ENCODE measurements around the gene GABARAP.

GABARAP gene

DNA sequence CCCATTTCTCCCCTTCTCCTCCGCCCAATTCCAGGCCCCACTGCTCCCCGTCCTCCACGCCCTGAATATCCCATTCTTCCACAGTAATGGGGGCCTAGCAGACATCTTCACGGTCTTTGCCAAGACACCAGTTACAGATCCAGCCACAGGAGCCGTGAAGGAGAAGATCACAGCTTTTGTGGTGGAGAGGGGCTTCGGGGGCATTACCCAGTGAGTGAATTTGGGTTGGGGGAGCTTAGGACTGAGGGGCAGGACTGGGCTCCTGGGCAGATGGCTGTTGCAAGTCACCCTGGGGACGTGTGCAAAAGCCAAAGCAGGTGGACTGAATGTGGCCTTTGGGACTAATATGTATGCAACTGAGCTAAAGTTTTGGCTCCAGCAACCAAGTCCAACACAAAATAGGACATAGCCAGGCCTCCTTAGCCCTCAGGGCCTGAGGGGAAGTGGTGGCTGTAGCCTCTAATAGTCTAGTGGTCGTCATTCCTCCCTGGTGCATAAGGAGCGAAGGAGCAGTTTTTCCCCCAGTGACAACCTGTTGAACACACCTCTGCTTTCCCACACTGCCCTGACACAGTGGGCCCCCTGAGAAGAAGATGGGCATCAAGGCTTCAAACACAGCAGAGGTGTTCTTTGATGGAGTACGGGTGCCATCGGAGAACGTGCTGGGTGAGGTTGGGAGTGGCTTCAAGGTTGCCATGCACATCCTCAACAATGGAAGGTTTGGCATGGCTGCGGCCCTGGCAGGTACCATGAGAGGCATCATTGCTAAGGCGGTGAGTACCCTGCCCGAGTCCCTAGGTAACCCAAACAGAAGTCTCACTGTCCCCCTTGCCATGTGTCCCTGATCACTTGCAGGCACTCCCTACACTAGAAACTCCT lies 19.9 kb downstream of the GABARAP start:
- DNase-seq (ENCODE audit: low read depth): no peak

DNA sequence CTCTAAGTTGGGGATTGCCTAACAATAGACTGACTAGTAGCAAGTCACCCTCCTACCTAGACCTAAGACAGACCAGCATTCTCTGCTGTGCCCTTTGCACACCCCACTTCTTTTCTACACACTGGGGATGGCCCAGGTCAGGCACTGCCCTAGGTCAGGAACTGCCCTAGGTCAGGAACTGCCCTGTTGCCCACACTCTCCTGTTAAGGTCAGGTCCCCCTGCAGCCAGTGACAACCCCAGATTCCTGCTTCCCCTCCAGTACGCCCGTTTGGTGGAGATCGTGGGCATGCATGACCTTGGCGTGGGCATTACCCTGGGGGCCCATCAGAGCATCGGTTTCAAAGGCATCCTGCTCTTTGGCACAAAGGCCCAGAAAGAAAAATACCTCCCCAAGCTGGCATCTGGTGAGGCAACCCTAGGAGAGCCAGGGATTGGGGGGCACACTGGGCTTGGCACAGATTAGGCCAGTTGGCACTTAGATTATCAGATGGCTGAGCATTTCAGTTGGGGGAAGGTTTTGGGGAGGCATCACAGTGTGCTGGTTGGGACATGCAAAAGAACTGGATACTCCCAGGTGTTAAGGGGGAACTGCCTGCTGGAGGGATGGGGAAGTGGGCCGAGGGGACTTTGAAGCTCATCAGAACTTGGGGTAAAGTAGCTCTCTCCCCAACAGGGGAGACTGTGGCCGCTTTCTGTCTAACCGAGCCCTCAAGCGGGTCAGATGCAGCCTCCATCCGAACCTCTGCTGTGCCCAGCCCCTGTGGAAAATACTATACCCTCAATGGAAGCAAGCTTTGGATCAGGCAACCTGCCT lies 20.8 kb downstream of the GABARAP start:
- DNase-seq (ENCODE audit: low read depth): no peak

DNA sequence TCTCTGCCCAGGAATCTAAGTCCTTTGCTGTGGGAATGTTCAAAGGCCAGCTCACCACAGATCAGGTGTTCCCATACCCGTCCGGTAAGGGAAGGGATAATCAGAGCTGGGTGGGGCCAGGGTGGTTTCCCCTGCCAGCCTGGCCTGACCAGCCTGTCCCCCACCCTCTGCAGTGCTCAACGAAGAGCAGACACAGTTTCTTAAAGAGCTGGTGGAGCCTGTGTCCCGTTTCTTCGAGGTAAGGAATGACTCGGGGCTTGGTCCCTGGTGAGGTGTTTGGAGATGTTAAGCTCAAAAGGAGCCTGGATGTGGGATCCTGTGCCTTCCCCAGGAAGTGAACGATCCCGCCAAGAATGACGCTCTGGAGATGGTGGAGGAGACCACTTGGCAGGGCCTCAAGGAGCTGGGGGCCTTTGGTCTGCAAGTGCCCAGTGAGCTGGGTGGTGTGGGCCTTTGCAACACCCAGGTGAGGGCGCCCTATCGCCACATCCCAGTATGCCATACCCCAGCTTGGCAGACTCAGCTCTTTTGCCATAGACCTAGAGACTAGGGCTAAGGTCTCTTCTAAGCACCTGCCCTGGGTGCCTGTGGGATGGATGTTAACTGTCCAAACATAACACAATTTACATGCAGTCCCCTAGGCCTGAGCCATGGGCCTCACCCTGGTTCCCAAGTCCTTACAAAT lies 21.5 kb downstream of the GABARAP start:
- peak; percentile 41 for DNase-seq (ENCODE audit: low read depth)

DNA sequence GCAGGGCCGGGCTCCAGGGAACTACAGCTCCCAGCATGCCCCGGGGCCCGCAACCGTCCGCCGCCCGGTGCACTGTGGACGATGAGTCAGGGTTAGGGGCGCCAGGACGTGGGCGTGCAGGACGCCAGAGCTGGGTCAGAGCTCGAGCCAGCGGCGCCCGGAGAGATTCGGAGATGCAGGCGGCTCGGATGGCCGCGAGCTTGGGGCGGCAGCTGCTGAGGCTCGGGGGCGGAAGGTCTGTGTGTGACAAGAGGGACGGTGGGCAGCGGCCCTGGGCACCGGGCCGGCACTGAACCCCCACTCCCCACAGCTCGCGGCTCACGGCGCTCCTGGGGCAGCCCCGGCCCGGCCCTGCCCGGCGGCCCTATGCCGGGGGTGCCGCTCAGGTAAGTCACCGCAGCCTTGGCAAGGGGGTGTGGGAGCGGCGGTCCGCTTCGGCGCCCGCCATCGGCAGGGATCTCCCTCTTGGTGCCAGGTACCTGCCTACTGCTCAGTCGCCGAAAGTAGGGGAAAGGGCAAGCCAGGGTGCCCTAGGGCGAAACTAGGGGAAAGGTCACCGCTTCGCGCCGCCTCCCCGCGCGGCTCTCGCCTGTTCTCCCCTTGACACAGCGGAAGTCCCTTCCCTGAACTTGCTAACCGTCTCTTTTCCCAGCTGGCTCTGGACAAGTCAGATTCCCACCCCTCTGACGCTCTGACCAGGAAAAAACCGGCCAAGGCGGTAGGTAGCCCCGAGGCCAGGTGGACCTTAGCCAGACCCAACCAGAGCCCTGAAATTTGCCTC lies 22.2 kb downstream of the GABARAP start, which contains the start of the genes ACADVL and DLG4:
TSS of gene ACADVL (plus strand) at position 127 of the 781 bp plus-strand sequence. CDS start at position 174, 47 bp downstream.
TSS of gene DLG4 (minus strand) at position 25 of the 781 bp plus-strand sequence.
- peak; percentile 66 for DNase-seq (ENCODE audit: low read depth)

DNA sequence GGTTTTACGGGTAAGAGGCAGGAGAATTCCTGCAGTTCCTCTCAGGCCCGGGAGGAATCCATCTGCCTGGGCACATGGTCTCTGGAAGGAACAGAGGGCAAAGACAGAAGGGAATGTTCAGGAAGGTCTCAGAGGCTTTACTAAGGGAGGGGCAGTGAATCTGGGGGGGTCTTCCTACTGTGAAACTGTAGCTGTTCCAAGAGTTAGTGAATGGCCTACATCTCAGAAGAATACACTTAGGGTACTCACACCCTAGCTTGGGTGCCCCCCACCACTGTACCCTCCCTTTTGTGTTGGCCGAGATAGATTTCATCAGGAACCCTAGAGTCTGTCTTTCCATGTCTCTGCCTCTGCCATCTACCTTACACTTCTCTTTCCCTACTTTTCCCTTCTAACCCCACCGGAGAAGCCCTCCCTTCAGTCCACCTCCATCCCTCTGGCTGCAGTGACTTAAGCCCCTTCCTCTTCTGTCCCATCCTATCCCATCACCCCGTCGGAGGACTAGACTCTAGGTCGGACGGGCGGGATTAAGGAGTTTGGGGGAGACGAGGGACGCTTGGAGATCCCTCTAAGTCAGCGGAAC lies 22.9 kb downstream of the GABARAP start:
- DNase-seq (ENCODE audit: low read depth): no peak

DNA sequence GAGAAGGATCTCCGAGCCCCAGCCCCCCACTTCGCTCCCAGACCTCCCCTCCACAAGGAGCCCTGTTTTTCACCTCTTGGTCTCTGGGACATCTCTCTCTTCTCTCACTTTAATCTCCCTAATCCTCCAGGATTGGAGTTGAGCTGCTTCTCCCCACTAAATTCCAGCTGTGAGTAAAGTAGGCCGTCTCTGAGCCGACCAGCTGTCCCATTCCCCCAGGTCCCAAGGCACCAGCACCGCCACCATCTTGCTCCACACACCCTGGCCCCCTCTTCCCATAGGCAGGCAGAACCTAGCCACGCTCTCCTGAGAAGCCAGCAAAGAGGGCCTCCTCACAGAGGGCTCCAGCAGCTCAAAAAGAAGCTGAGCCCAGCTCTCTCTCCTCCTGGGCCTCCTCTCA lies 23.5 kb downstream of the GABARAP start:
- no peak for DNase-seq (ENCODE audit: low read depth)

DNA sequence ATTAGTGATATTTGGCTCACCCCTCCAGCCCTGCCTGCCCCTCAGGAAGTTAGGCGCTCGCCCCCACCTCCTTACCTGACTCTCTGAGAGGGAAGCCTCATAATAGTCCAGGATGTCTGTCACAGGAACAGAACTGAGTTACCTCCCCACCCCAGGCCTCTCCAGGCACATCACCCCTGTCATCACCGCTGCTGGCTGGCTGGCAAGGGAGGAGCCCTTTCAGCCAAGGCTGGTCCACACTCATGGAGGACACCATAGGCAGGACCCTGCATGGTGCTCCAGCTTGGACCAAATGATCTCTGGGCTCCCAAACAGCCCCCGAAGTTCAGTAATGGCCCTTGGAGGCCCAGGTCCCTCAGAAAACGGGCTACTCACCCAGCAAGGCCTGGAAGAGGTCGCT lies 24.1 kb downstream of the GABARAP start:
- no peak for DNase-seq (ENCODE audit: low read depth)

DNA sequence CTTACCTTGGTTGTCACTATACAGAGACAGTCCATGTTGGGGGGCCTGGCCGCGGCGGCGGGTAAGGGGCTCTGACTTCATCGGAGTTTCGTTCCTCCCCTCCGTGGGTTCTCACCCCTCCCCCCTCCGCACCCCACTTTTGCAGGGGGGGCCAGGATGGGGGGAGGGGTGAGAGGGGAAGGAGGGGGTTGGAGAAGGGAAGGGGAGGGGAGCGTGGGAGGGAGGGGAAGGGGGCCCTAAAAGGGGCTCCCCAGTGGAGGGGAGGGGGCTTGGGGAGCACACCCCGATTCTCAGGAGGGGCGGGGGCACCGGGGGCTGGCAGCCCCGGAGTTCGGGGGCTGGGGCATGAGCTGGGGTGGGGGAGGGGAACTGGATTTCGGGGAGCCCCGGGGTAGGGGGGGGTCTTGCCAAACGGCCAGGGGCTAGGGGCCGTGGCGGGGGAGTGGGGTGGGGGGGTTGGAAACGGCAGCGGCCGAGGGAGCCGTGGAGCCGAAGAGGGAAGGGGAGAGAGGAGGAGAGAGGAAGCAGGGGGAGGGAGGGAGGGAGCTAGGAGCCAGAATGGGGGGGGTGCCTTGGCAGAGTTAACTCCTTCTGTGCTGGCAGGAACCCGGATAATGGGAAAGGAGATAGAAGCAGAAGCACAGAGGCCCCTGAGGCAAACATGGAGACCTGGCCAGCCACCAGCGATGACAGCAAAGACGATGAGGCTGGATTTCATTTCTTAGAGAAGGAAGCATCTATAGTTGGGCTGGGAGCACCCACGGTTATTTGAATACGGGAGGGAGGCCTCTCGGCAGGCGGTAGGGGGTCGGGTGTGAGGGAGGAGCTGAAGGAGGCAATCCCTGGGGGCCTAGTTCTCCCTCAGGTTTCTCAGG lies 24.9 kb downstream of the GABARAP start:
- no peak for DNase-seq (ENCODE audit: low read depth)

DNA sequence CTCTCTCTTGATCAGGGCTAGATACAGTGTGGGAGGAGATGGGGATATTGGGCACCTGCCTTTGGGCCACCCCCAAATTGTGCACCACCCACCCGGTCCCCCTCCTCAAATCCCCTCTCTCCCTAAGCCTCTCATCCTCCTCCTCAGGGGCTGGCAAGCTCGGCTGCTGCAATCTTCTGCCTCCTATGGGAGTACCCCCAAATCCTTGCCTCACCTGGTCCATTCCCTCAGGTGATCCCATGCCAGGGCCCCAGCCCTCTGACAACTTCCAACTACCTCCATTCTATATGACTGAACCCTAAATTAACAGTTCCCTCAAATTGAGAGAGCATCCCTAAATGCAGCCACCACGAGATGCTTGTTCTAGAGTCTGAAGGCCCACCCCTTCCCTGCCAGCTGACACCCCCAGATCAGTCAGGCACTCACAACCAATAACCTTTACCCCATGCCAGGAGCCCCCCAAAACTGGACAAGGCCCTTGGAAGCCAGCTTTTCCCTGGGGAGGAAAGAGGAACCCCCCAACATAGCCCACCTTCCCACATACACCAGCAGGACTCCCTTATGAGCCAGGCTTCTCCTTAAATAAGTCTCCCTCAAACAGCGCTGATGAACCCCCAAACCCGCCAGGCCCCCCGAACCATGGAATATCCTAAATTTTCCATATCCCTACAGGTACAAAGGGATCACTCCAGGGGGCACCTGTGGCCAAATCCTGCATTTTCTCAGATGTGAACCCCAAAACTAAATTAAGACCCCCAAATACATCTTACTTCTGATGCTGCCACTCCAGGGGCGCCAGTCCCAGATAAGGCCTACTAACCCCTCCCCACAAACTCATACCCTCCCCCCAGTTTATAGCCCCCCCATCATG lies 25.8 kb downstream of the GABARAP start:
- no peak for DNase-seq (ENCODE audit: low read depth)

DNA sequence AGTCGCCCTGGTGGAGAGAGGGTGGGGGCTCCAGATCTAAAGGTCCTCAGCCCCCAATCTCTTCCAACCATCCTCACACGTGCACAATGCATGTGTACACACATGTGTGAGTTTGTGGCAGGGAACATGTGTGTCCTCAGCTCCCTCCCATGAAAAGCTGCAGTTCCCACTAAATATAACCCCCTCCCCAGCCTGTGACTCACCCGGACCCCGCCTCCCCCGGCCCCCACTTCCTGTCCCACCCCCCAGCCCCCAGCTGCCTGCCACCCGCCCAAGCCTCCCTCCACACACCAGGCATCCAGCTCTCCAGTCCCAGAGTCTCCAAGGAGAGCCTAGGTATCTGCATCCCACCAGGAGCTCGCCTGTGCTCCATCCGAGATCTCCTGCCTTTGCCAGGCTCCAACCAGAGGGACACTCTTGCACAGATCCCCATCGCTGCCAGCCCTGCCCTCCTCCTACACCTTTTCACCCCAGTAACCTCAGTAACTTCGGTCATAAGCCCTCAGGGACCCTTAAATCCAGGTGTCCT lies 26.5 kb downstream of the GABARAP start:
- DNase-seq (ENCODE audit: low read depth): no peak

DNA sequence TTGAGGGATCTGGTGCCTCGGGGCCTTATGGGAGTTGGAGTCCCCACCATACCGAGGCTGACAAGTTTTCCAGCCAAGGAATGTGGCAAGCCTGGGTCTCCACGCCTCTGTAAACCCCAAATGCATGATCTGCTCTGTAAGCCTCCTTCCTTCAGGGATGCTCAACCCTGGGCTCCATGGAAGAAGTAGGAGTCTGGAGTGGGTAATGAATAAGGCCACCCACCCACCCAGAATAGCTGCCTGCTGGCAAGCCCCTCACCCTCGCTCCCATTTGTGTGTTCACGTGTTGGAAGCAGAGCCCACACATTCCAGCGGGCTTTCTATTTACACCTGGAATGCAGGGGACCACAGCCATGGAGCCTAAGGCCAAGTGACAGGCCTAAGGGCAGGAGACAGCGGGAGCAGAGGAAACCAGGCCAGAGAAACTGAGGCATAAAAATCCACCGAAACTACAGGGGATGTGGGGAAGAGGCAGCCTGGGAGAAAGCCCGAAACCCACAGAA lies 27.1 kb downstream of the GABARAP start:
- DNase-seq (ENCODE audit: low read depth): no peak

DNA sequence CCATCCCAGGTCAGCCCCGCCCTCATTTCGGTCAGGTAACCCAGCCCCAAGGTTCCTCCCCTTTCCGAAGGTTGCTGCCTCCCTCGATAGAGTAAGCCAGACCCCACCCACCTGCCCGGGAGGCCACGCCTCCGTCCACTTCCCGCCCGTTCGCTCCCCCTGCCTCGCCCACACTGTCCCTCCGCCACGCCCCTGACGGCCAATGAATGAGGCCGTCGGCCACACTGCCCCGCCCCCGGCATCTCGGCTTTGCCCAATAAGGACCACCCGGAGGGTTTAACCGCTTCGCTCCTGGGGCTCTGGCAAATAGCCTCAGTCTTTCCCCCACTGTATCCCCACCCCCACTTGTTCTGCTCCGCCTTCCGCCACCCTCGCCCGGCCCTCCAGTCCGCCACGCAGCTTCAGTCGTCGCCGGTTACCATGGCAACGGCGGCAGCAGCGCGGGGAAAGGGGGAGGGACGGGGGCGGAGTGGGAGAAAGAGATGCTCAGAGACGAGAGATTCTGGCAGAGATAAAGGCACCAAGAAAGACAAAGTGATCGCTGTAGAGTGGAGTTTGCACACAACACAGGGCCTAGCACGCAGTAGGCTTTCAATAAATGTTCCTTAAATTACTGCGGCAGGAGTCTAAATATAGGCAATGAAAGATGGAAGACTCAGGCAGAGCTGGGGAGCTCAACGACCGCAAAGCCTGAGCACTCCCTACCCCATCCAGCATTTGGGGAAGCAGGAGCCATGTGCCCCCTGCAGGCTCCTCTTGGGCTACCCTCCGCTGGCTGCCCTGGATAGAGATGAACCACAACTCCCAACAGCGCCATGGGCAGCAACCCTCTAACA lies 27.7 kb downstream of the GABARAP start:
- DNase-seq (ENCODE audit: low read depth): peak; percentile 98

DNA sequence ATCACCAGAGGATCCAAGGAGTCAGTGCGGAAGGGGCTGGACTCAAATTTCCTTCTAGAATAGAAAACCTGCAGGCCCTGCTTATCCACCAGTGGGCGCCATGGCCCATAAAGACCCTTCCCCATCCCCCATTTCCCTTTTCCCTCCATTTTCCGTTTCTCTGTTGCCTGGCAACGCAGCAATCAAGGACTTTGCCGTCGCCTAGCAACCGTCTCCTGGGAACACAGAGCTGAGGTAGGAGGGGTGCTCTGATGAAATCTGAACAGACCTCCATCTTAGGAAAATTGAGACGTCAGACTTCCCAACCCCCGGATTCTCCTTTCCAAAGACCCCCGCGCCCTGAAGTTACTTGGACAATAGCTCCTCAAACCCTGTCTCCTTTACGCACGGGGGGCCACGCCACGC lies 28.4 kb downstream of the GABARAP start:
- no peak for DNase-seq (ENCODE audit: low read depth)

DNA sequence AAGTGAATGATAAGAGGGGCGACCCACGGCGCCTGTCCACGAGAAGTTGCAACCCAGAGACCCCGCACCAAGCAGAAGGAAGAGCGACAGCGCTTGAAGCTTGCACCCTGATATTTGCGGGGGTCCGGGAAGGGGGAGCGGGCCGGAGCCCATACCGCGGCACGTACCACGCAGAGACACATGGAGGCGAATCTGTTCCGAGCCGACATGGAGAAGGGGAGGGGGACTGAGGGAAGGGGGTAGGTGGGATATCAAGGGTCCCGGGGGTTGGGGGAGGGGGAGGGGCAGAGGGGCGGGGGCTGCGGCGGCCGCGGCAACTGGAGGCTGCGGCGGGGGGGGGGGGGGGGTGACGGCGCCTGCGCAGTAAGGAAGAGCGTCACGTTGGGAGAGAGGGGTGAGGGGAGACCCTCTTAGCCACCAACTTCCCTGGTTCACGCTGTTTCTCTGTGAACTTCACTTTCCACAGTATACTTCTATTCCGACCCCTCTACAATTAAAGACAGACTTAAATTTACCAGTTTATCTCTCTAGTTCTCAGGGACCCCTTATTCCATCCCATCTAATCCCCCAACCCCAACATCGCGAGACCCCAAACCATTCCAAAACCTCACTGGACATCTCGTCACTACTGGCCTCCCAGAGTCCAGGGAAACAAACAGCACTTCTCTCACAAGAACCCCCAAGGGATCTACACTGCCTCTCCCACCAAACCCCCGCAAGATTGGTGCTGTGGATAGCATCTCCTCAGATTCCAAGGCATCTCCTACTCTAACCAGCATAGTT lies 30.6 kb downstream of the GABARAP start:
- no peak for DNase-seq (ENCODE audit: low read depth)

DNA sequence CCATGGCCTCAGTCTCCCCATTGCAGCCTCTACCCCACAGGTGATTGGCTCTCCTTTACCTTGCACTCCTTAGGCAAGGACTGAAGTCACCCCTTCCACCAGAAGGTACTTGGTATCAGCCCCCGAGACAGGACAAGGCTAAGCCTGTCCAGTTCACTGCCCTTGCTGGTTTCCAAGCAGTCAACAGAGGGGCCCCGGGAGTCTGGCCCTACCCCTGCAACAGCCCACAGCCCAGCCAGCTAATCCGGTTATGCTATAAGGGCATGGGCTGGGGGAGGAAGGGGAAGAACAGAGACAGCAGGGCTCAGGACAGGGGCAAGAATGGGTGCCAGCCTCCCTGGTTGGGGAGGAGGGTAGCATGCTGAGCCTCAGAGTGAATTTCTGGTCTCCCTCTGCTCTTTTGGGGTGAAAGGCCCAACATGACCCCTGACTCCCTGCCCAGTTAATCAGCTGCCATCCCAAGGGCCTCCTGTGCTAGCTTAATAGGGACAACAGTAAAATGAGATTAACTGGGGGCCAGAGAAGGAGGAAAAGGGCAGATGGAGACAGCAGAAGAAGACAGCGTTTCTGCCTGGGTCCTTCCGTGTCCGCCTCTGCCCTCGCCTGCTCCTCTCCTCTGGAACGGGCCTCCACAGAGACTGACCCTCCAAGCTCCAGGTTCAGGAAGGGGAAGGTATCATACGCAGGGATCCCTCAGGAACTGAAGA lies 33.3 kb downstream of the GABARAP start:
- DNase-seq (ENCODE audit: low read depth): no peak

DNA sequence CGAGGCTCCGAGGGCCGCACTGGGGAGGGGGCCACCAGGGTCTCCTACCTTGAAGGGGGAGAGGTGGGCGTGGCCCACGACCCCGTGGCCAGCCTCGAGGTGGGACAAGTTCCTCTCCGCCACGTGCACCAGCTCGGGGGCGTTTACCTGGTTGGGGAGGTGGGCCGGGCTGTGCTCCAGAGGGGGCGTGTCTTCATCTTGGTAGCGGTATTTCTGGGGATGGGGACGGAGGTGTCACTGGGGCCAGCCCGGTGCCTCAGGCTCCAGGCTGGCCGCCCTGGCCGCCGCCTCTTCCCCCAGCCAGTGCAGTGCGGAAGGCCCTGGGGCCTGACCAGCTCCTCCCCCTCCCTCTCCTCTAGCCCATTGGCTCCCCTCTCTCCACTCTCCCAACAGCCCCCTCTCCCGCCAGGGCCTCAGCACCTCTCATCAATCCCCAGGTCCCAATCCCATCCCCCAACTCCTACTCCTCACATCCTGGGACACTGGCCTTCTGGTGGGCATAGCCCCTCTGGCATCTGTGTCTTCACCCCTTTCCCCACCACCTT lies 34.1 kb downstream of the GABARAP start:
- DNase-seq (ENCODE audit: low read depth): no peak

All from activated T-cell treated with anti-CD3 and anti-CD28 coated beads for 1 hour (primary cell).